NCI-H510A treated with DMSO at 0.1 percent for 48 hours (cell line): ENCODE results near the gene IFFO2.
A peak's percentile ranks its signal among the peaks of the same experiment; 100 is the strongest.
"Not testable (repeated sequence)": the region's sequence is repeated elsewhere in the genome, so short reads cannot be mapped to it uniquely, and the experiment has no call there.

Experiments
- DNase-seq: peaks from one replicate; lab custom pipeline; 2025; lab: John Stamatoyannopoulos, UW

IFFO2 gene

DNA sequence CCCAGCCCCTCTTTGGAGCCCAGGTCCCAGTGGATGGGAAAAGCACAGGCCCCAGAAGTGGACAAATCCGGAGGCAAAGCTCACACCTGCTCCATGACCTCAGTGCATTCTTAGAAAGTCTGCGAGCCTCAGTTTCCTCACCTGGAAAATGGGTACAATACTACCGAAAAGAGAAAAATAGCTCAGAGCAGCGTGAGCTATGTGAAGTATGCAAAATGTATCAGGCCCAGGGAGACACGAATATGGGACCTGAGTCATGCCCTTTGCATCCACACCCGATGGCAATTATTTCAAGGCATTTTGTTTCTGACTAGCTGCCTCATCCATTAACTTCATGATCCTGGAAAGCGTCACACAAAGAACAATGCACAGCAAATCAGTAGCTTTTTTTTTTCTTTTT lies 63.4 kb downstream of the IFFO2 start:
- DNase-seq: no peak

DNA sequence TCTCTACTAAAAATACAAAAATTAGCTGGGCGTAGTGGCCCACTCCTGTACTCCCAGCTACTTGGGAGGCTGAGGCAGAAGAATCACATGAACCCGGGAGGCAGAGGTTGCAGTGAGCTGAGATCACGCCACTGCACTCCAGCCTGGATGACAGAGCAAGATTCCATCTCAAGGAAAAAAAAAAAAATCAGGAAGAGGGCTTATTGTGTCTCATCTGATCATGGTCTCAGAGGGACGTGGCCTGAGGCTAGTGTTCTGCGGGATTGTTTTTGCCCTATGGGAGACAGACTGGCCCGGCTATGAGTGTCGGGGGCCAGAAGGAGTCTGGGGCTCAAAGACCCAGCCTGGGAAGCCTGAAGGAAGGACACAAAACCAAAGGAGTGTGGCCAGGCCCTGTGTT lies 64.6 kb downstream of the IFFO2 start:
- not testable (repeated sequence) for DNase-seq

DNA sequence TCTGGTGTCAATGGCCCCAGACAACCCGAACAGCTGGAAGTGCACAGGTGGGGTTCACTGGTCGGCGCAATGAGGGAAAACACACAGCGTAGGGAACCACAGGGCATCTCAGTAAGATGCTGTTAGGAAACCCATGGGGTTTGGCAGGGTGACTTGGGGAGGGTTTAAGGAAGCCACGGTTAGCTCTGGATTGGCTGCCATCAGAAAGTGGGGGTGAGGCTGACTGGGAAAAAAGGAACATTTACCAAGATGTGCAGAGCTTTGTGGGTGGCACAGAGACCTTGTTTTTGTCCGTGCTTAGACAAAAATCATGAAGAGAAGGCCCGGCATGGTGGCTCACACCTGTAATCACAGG lies 65.1 kb downstream of the IFFO2 start:
- no peak for DNase-seq

DNA sequence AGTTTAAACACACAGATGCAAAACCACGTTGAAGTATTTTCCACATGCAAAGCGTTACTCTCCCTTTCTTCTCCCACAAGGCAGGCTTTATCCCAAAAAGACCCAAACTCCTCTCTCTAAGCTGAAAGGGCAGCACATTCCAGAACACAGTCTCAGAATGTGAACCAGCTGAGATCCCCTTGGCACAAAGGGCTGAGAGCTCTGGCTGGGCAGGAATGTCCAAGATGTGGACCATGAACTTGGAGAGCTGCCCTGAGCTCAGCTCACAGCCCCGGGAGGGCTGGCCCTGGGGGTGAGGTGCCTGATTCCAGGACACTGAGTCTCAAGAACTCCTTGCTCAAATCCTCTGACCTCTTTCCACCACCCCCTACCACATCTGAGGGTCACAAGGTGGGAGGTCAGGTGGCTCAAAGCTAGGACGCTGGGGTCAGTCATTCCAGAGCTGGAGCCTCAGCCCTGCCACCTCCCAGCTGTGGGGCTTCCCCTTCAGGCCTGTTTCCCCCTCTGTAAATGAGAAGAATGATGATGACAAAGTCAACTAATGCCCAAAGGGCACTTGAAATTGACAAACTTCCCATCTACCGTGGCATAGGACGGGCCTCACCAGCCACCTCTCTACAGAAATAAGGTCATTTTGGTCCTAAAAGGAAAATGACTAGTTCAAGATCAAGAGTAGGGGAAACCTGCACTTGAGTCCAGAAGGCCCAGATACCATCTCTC lies 65.6 kb downstream of the IFFO2 start:
- DNase-seq: no peak

DNA sequence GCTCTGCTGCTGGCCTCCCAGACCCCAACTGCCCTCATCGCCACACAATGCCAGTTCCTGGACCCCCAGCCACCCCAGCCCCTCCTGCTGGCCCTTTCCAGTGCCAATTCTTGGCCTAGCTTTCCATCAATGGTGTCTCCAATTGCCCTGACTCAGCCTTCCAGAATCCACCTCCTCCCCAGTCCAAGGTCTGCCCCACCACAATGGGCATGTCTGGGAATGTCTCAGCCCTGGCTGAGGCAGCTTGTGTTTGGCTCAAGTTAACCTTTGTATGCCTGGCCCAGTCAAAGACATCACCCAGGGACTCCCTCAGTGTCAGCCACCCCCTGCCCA lies 70.5 kb downstream of the IFFO2 start:
- DNase-seq: no peak

DNA sequence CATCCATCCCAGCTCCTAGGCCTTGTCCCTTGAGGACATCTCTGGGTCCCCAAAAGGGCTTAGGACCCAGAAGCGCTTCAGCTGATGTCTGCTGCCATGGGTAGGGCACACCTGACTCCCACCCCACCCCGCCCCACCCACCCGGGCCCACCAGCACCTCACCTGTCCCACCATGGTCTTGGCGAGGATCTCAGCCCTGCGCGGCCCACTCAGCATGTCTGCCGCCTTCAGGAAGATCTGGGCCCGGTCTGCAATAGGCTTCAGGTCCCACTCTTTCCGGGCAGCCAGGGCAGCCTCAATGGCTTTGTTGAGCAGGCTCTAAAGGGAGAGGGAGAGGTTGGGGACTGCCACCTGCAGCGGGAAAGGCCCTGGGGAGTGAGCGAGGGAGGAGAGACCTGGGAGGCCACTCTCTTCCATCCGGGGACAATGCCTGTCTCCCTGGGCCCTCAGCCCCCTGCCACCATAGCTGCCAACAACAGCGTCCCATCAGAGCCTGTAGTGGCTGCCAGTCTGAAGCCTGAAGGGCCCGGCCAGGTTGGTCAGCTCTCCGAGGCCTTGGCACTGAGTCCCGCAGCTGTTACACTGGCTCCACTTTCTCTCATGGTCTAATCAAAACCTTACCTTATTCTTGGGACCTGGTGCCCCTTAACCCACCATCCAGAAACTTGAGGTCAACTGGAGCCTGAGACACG lies 71.0 kb downstream of the IFFO2 start:
- DNase-seq: no peak

DNA sequence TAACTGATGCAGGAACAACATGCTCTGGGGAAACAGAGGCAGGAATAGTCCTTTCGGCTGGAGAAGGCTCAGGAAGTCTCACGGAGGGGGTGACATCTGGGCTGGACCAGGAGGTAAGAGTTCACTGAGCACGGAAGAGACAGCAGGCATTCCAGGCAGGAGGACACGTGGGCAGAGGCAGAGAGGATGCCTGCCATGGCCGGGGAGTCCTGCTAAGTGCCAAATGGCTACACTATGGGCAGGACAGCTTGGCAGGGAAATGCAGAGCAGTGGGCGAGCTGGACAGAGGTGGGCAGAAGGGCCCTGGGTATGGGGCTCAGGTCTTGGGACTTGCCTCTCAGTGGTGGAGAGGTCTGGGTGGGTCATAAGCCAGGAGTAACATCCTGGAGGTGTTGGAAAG lies 71.7 kb downstream of the IFFO2 start:
- no peak for DNase-seq

DNA sequence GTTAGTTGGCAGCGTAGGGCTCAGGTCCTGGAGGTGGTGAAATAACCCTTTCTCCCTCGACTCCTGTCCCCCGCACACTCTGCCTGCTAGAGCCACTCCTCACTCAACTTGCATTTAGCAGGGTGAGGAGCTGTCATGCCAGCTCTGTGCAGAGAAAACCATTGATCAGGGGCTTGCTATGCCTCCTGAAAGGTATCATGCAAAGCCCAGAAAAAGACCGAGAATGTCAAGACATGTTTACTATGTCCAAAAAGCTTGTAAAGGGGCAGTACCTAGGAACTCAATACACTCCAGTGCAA lies 72.1 kb downstream of the IFFO2 start:
- no peak for DNase-seq

DNA sequence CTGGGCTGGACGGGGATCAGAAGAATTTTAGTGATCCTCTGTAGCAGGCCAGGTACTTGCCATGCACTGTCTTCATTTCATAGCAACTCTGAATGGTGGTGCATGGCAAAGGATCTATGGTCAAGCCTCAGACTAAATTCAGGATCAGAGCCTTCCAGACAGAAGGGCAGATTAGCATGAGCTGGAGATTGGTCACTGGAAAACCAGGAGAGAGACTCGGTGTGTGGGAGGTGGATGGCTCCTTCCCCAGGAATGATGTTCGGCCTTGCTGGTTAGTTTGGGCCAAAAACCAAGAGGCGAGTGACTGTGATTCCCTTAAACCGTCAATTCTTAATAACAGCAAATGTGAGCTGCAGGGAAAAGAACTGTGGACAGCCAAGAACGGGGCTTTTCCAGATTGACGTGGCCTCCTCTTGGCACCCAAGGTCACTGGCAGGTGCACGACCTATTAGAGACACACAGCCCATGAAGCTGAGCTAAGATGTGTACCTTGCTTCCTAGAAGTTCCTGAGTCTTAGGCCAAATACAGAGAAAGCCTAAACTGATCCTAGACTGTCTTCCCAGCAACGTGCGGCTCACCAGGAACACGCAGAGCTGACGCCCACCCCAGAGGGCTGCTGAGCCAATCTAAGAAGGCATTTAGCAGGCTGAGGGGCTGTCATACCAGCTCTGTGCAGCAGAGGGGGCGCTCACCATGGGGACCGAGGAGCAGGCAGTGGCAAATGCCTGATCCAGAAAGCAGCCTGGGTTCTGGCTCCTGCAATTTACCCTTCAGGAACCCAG lies 72.6 kb downstream of the IFFO2 start:
- peak; percentile 3 for DNase-seq

DNA sequence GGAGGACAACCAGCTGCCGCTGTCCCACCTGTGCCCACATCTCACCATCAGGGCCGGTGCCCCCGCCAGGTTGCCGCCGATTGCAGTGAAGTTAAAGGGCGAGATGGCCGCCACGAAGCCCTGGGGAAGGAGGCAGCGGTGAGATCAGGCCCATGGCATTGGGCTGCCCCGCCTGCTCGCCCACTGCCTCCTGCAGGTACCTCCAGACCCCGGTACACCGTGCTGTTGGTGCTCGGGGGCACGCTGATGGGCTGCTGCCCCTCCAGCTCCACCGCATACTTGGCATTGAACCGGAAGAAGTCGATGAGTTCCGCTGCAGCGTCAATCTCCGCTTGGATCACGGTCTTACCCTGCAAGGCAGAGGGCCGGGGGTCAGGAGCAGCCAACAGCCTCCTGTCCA lies 73.4 kb downstream of the IFFO2 start:
- DNase-seq: no peak

DNA sequence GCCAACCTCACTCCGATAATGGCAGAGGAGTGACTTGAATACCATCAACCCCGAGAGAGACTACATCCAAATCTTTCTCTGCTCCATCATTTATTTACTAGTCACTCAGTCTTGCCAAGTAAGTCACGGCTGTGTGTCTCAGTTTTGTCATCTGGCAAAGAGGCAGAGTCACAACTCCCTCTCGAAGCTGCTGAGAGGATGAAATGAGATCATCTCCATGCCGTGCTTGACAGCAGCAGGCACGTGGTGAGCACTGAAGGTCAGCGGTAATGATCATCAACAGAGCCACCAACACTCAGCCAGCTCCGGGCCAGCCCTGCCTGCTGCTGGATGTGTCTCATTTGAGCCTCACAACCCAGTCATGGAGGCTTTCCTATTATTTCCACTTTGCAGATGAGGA lies 74.0 kb downstream of the IFFO2 start:
- no peak for DNase-seq

DNA sequence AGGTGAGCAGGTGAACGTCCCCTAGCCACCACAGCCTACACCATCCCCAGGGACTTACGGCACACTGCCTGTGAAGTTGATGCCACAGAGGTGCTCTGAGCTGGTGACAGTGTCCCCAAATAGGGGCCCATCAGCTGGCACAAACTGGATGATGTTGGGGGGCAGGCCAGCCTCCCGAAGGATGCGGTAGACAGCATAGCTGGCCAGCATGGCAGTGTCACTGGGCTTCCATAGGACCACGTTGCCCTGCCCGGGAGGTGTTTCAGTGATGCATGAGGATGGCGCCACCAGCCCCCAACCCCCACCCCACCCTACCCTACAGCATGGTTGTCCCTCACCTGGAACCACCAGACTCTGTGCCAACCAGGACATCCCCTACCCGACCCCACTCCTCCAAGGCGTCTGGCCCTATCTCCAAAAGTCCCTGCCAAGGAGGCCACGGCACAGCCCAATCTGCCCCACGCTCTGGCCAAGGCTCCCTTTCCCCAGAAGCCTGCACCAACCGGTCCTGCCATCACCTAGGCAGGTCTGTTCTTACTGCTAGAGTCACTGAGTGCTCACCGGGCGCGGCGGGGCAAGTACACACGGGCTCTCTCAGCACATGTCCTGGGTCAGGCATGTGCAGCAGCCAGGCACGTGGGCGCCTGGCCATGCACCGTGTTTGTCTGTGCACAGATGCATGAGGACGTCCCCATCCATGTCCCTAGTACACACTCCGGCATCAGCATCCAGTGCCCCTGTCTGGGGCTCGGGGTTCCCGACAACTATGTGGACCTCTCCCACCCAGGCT lies 74.6 kb downstream of the IFFO2 start:
- DNase-seq: no peak

DNA sequence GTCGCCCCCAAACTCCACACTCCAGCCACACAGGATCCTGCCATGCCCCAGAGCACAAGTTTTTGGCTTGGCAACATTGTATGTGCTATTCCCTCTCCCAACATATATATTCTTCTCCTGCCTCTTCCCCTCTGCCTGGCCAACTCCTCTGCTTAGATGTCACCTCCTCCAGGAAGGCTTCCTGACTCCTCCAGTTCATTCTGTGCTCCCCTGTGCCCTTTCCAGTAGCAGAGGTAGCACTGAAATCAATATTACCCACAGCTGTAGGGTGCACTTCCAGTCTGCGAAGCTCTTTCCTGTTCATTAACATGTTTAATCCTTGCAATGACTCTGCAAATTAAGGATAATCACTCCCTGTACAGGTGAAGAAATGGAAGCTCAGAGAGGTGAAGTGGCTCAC lies 75.3 kb downstream of the IFFO2 start:
- no peak for DNase-seq

DNA sequence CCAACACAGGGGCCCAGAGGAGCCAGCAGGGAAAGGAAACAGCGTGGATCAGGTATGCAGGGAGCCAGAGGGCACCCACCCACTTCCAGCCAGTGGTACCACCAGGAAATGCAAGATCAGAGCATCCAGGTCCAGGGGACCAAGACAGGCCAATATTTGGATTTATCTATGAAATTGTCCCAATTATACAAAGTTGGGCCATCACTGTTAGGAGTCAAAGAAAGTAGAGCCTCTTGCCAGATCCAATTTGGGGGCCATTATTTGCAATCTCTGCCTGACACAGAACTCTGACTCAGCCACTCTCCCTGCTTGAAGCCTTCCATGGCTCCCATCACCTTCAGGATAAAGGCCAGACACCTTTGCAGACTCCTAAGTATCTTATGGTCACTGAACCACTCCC lies 75.9 kb downstream of the IFFO2 start:
- DNase-seq: no peak

DNA sequence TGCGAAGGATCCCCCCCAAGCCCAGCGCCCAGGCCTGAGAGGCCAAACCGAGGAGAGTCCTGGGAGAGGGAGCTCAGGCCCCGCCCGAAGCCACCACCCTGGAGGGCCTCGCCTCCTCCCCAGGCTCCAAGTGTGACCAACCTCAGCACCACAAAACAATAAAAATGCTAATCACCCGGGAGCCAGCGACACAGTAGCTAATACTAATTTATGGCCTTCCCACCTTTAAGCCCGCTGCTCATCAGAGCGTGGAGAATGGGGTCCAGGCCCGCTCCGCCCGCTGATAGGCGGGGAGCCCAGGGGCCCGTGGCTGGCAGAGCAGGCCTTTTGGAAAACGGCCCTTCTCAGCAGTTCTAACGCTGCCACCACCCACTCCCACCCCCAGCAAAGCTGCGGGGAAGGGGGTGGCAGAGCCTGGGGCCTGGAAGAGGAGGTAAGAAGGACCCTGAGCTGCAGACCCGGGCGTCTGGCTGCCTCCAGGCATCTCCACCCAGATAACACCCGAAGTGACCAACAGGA lies 76.6 kb downstream of the IFFO2 start:
- no peak for DNase-seq

DNA sequence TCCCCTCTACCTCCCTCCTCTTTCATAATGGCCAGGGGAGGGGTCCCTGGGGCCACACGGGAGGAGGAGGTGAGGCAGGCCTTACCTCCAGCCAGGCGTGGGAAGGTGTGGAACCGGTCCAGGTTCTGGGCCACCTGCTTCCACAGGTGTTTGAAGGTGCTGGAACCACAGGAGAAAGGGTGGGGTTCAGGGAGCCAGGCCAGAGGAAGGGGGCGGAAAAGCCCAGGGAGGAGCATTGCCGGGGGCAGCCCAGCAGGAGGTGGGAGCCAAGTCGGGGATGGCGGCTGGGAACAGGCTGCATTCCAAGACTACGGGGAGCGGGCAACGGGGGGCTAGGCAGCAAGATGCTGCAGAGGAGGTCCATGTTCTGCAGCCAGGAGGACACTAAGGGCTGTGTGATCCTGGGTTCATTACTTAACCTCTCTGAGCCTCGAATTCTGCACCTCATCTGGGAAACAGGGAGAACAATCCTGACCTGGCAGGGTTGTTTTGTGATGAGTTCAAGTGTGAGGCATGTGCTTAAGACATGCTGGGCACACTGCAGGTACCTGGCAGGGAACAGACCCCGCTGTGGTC lies 77.2 kb downstream of the IFFO2 start:
- no peak for DNase-seq

DNA sequence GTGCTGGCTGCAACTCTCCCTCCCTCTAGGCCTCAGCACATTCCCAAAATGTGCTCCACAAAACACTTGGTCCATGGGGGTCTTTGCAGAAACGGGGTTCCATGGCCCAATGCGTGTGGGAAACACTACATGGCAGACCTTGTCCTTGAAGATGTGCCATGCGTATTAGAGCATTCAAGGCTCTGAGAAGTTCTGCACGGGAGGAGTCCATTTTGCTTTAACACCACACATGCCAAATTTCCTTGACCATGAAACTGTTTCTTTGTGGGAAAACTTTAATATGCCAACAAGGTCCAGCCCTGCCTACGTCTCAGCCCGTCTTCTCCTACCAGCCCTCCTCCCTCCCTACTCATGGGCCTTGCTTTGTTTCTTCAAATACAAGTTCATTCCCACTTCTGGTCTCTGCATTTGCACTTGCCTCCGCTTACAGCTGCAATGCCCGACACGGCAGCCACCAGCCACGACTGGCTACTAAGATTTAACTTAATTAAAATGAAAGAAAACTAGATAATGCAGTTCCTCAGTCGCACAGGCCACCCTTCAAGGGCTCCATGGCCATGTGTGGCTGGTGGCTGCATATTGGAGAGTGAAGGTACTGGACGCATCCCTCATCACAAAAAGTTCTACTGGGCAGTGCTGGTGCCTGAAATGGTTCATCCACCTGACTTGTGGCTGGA lies 77.8 kb downstream of the IFFO2 start:
- DNase-seq: no peak

DNA sequence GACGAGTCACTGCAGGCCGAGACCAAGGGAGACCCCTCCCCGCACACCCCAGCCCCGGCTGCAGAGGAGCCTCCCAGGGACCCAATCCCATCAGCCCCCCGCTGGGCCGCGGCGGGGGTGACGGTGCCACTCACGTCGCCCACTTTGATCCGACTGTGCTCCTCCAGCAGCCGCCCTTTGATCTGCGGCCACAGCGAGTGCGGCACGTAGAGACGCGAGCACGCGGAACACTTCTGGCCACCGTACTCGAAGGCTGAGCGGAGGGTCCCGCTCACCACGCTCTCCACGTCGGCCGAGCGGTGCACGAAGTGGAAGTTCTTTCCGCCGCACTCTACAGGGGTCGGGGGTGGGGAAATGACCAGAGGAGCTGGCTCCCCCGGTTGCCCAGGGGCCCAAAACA lies 79.2 kb downstream of the IFFO2 start:
- no peak for DNase-seq

DNA sequence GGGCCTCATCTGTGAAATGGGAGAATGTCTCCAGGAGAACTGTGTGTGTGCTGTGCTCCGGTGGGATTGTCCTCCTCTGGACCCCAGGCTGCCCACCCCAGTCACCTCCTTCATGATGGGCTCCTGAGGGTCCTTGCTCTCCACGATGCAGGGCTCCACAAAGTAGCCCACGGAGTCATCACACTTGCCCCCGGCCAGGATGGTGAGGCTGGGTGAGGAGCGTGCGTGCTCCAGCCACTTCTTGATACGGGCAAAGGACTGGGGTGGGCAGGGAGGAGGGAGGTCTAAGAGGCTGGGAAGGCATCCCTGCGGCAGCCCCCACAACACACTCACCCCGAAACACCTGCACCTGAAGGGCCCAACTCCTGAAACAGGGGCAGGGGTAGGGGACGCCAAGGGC lies 80.3 kb downstream of the IFFO2 start:
- DNase-seq: no peak

DNA sequence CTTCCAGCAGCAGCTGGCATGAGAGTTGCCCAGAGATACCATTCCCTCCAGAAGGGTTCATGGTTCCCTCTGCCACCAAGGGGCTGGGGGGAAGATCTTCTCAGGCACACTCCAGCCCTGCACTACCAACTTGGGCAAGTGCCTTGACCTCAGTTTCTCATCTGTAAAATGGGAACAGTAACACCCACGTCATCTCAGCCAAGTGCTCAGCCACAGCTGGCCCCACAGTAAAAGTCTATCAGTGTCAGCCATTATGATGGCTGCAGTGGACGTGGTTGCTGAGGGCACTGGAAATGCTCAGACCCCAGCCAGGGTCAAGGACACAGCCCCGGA lies 80.7 kb downstream of the IFFO2 start:
- DNase-seq: no peak

DNA sequence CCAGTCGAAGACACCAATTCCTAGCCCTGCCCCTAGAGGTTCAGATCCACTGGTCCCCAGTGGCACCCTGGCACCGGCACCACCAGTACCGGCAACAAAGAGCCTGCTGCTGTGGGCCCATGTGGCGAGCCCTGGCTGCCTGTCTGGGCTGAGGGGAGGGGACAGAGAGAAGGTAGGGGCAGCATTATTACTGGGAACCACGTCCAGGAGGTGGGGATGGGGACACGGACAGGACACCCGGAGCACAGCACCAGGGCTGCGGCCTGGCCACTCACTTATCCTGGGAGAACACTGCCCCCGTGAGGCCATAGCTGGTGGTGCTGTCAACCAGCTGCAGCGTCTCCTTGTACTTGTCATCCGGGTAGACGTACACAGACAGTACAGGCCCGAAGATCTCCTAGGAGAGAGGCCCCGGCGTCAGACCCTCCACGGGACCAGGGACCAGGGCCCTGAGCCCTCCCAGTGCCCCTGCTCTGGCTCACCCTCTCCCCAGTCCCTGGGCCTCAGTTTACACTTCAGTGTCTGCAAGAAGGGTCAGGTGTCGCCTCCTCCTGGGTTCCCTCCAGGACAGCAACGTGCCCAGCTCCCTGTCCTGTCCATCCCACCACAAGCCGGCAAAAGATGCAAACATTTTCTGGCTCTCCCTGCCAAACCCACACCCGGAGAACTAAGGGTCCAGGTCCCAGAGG lies 81.2 kb downstream of the IFFO2 start:
- DNase-seq: peak; percentile 35
